HG02678 (cell line): ENCODE results near the gene NUP62.
A peak's percentile ranks its signal among the peaks of the same experiment; 100 is the strongest.

ENCODE experiments used
- ATAC-seq: cut with Tn5 transposase; IDR thresholded peaks from one replicate; pipeline ENCODE4 v1.9.1; 2021; ENCODE audit warnings: mild to moderate bottlenecking, moderate library complexity; ENCODE audit not compliant: unreplicated experiment

The NUP62 gene

DNA sequence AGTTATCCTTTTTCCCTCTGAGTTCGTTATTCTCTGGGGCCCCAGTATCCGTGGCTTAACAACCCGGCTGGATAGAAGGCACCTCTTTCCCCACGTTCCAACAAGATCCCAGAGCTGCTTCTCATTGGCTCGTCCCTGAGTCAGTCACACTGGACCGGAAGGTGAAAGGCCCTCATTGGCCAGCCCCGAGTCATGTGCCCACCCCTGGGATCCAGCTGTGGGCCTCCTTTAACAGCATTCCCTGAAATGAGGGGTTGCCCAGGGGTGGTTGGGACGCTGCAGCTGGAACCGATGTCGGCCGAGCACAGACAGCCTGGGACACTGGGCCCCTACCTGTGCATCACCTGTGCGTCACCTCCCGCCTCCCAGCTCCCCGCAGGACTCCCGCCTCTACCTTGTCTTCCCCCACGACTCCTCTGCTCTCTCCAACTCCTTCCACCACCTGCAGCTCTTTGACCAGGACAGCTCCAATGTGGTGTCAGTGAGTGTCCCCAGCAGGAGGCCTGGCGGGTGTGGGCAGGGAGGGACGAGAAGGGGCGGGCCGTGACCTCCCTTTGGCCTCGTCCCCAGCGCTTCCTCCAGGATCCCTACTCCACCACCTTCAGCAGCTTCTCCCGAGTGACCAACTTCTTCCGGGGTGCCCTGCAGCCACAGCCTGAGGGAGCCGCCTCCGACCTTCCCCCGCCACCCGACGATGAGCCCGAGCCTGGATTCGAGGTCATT lies 47.5 kb downstream of the NUP62 start:
- ATAC-seq = no peak

DNA sequence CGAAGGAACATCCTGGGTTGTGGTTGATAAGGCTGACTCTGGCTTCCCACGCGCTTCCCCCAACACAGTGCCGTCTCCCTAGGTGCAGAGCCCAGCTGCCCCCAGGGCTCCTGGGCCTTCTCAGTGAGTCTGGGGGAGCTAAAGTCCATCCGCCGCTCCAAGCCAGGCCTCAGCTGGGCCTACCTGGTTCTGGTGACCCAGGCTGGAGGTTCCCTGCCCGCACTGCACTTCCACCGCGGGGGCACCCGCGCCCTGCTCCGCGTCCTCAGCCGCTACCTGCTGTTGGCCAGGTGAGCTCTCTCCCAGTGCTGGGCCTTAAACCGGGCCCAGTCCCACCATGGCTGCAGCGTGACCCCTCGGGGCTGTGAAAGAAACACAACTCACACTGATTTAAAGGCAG lies 48.1 kb downstream of the NUP62 start:
- ATAC-seq = no peak

GRCh38 chr19:49880162-49880869 lies 49.0 kb downstream of the NUP62 start:
- no peak for ATAC-seq

- ATAC-seq = no peak
Observed at GRCh38 chr19:49879243-49879963, 49.9 kb downstream of the NUP62 start.

- ATAC-seq = no peak
Observed at GRCh38 chr19:49878744-49879070, 50.6 kb downstream of the NUP62 start.

- ATAC-seq = peak; percentile 42
Observed at GRCh38 chr19:49877879-49878743, 51.2 kb downstream of the NUP62 start.

DNA sequence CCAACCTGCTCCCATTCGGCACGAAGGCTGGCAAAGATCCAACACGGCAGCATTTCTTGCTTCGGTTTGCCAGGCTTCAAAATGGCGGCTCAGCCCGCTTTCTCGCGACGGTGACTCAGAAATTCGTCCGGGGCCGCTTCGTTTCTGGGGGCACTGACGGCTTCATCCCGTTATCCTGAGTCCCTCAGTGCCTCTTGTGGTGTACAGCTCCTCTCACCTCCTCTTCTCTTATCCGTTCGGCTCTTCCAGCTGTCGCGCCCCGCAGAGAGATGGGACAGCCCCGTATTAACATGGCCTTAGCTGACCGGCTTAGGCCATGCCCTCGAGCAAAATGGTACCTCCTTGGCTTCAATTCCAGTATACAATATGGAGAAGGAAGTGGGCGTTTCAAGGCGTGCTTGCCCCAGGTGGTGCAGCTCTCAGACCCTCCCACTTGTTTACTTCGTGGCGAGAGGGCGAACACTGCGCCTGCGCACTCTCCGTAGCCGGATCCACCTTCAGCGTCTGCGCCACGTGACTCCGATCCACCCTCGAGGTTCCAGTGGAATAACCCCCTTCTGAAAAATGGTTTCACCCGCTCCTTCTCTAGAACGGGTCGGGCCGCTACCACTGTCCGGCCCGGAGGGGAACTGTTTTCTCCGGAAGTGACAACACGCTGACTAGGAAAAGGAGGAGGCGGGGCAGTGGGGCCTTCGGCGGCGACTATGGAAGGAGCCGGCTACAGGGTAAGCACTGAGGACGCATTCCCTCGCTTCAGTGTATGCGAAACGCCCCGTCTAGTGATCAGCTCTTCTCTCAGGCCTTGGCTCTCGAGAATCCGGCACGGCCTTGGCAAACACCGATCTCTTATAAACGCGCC lies 52.1 kb downstream of the NUP62 start, which contains the start of the genes AKT1S1 and TBC1D17:
Gene AKT1S1, minus strand, starts transcription at position 336 of the 859 bp plus-strand sequence. CDS start 4,060 bp downstream, outside the sequence.
Gene TBC1D17, plus strand, starts transcription at position 683 of the 859 bp plus-strand sequence. Its CDS starts 22 bp downstream, at position 705.
- peak; percentile 61 for ATAC-seq

DNA sequence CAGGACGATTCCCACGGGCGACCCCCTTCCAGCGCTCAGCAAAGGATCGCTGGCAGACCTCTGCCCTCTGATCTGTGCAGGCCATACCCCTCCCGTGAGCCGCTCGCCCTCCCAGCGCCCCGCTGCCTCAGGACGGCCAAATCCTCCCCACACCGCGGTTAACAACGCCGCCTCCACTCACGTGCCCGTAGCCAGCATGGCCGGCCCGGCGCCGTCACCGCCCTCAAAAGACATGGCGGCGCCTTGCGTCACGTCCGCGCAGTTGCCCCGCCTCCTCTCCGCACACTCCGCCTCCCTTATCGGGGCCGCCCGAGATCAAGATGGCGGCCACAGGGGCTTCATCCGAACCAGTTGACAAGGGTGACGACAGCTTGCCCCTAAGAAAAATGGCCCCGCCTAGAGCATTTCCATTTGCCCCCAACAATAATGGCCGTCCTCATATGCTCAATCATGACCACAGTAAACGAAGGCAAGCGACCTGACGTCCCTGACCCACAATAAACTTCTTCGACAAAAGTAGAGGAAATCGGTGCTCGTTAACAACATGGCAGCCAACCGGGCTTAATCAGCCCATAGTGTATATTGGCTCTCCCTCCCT lies 52.8 kb downstream of the NUP62 start:
- peak; percentile 52 for ATAC-seq

DNA sequence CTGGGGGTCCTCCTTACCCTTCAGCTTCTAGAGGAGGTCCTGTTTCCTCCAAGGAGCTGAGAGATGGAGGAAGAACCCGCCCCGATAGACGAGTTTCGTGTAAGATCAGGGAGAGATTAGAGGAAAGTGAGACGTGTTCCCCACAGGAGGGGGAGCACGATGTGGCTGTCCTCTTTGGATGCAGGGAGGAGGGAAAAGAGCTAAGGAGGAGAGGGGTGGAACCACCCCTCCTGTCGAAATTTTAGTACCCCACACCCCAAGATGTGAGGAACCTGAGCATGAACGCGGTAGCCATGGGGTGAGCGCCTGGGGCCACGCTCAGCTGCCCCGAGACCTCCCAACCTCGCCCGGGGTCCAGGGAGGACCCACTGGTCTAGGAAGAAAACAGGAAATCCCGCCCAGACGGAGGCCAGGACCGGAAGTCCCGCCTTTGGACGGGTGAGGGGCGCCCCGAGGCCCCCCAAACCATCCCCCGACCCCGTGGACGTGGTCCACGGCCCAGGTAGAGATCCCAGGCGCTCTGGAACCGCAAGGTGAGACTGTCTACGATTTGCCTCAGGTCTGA lies 53.4 kb downstream of the NUP62 start:
- no peak for ATAC-seq

GRCh38 chr19:49875177-49875576 lies 54.1 kb downstream of the NUP62 start:
- ATAC-seq = no peak

GRCh38 chr19:49874503-49875157 lies 54.7 kb downstream of the NUP62 start:
- no peak for ATAC-seq

DNA sequence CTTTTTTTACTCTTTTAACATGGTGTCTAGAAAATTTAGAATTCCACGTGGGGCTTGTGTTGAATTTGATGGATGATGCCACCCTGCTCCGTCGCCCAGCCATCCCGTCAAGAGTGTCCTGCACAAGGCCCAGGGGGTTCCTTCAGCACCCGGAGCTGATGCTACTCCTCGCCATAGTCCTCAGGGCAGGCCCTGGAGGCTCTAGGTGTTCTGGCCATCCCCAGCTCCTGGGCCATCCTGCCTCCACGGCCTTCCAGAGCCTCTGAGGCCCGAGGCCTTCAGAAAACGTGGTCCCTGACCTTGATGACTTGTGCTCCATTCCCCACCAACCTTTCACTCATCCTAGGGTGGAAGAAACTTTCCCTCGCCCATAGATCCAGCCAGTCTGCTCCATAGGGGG lies 55.5 kb downstream of the NUP62 start:
- ATAC-seq = no peak

GRCh38 chr19:49873129-49873521 lies 56.2 kb downstream of the NUP62 start:
- no peak for ATAC-seq

GRCh38 chr19:49872245-49873128 lies 56.8 kb downstream of the NUP62 start:
- ATAC-seq = no peak

GRCh38 chr19:49871349-49871985 lies 57.8 kb downstream of the NUP62 start:
- no peak for ATAC-seq

DNA sequence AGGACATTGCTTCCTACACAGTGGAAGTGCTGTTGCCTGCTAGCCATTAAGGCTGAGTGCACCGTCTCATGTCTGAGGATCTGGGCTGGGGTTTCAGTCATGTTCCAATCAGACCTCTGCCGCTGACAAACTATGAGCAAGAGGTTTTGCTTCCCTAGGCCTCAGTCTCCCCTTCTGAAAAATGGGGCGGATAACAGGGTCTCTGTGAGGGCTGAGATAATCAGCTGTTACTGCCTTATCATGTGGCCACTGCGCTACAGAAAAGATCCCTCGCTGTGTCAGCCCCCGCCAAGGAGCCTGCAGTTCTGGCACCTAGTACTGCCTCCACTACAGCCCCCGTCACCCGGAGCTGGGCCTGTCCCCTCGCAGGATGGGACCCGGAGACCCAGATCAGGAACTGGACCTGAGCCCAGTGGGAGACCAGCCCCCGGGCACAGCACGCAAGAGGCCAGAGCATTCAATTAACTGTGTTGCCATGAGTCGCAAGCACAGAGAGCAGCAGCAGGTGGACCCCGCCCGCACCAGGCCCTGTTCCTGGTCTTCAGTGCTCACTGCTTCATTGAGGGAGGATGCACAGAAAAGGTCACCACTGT lies 58.9 kb downstream of the NUP62 start:
- no peak for ATAC-seq
